Neural crest cell (in vitro differentiated cells): ENCODE measurements around the gene COL4A6. TPM values are rescaled to one million over a fixed set of nuclear protein-coding genes. Genes with fewer than 3 reads are reported as not detected.

Experiments used
- DNase-seq: peaks from one replicate; pipeline ENCODE4 v3.0.0; 2021; ENCODE audit warnings: low read depth, mixed read lengths, low spot score
- H3K27ac Mint-ChIP-seq: one replicate; pipeline ENCODE4 v1.8.0; 2021; ENCODE audit warnings: mild to moderate bottlenecking, mixed read lengths; ENCODE audit not compliant: unreplicated experiment
- H3K27me3 Mint-ChIP-seq: 2 replicates; pipeline ENCODE4 v1.8.0; 2021; ENCODE audit warnings: low read depth, mild to moderate bottlenecking, mixed read lengths
- H3K36me3 Mint-ChIP-seq: 2 replicates; pipeline ENCODE4 v1.8.0; 2021; ENCODE audit warnings: low read depth, mild to moderate bottlenecking, mixed read lengths
- H3K4me1 Mint-ChIP-seq: 2 replicates; pipeline ENCODE4 v1.8.0; 2021; ENCODE audit warnings: mixed read lengths
- H3K4me3 Mint-ChIP-seq: one replicate; pipeline ENCODE4 v1.8.0; 2021; ENCODE audit warnings: mild to moderate bottlenecking, mixed read lengths
- H3K9me3 Mint-ChIP-seq: 2 replicates; pipeline ENCODE4 v1.8.0; 2021; ENCODE audit warnings: mixed read lengths
- CTCF ChIP-seq: fragments of 200-600 bp; sonication (generic); conservative IDR thresholded peaks from 2 replicates; pipeline ENCODE4 v1.5.0; 2021; ENCODE audit warnings: antibody characterized with exemption, mild to moderate bottlenecking
- total RNA-seq: library from RNA; stranded (reverse); gene quantifications from 2 replicates; pipeline ENCODE4 v1.2.1, GENCODE V29; 2021

Gene COL4A6
- total RNA-seq, 1 donor from 2014 or later, result 22.6 TPM

DNA sequence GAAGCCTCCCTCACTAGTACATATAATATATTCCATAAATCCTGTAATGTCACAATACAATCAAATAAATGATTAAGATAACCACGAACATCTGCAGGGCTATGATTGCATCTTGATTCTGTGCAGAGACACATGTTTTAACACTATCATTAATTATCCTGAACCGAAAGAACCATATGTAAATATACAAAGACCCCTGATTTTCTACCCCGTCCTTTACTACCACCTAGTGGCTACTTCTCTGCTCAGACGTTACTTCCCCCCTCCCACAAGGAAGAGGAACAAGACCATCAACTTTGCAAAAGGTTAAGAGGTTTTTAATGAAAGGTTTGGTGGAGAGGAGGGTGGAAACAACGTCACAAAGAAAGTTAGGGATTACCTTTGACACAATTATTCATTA is 134.0 kb downstream of the COL4A6 start:
- H3K36me3 Mint-ChIP-seq, result no peaks in the 10 kb centered on the region
- no peak overlapping the region for H3K4me3 Mint-ChIP-seq
- DNase-seq, result no peak
- no peaks in the 10 kb centered on the region for H3K9me3 Mint-ChIP-seq
- no peak overlapping the region for H3K27ac Mint-ChIP-seq
- H3K27me3 Mint-ChIP-seq, result no peaks in the 10 kb centered on the region
- peak; percentile 60 for TF ChIP-seq CTCF
- H3K4me1 Mint-ChIP-seq, result peaks cover 11% of the 10 kb centered on the region

GRCh38 chrX:108303682-108304081 is 134.5 kb downstream of the COL4A6 start:
- Mint-ChIP-seq H3K4me3 (no peak overlapping the region), H3K27ac (no peak overlapping the region), H3K27me3 (no peaks in the 10 kb centered on the region), H3K36me3 (no peaks in the 10 kb centered on the region), H3K9me3 (no peaks in the 10 kb centered on the region), H3K4me1 (peaks cover 16% of the 10 kb centered on the region)
- TF ChIP-seq CTCF, result no peak
- DNase-seq, result no peak

DNA sequence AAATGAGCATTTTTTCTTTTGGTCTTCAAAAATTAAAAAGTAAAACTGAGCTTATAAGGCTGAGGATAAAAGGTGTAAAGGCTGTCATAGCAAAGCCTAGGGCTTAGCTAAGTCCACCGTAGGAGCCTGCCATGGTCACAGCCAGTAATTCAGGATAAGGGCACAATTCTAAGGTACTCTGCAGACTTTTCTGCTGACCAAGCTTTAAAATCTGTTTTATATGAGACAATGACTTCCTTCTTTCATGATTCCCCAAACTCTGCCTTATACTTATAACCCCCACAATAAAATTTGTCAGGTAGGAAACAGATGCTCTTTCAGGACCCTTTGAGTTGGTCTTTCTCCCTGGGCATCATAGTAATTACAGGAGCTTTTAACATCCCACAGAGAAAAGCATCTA is 138.5 kb downstream of the COL4A6 start:
- no peak overlapping the region for H3K4me3 Mint-ChIP-seq
- peaks cover 3% of the 10 kb centered on the region for H3K36me3 Mint-ChIP-seq
- no peak overlapping the region for H3K27ac Mint-ChIP-seq
- peaks cover 25% of the 10 kb centered on the region for H3K4me1 Mint-ChIP-seq
- DNase-seq, result no peak
- TF ChIP-seq CTCF, result no peak
- H3K9me3 Mint-ChIP-seq, result peaks cover 6% of the 10 kb centered on the region
- no peaks in the 10 kb centered on the region for H3K27me3 Mint-ChIP-seq

GRCh38 chrX:108299101-108299591 is 139.1 kb downstream of the COL4A6 start:
- Mint-ChIP-seq H3K27me3 (no peaks in the 10 kb centered on the region), H3K36me3 (peaks cover 3% of the 10 kb centered on the region), H3K4me1 (peaks cover 25% of the 10 kb centered on the region), H3K27ac (peak overlapping the region; percentile 55), H3K9me3 (peaks cover 6% of the 10 kb centered on the region), H3K4me3 (peak overlapping the region; percentile 21)
- DNase-seq, result no peak
- no peak for TF ChIP-seq CTCF

DNA sequence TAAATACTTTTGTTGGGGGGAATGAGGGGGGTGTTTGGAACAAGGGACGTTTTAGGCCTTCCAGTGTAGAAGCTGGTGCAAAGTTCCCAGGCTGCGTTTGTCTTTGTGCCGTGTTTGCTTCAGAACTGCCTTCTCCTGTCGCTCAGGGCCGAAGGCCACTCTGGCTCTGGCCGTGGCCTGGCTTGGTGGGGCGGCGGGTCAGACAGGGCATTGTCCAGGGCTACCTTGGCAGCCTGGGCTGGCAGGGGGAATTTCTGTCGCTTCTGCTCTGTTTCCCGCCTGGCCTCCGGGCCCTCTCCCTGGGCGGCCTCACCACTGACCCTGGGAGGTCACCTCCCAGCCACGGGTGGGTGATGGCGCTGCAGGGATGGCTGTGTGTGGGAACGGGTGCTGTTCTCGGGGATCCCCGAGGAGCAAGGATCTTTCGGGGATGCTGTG is 140.0 kb downstream of the COL4A6 start:
- no peaks in the 10 kb centered on the region for H3K27me3 Mint-ChIP-seq
- no peak for DNase-seq
- peaks cover 25% of the 10 kb centered on the region for H3K4me1 Mint-ChIP-seq
- H3K36me3 Mint-ChIP-seq, result peaks cover 3% of the 10 kb centered on the region
- H3K9me3 Mint-ChIP-seq, result peaks cover 6% of the 10 kb centered on the region
- H3K27ac Mint-ChIP-seq, result no peak overlapping the region
- no peak for TF ChIP-seq CTCF
- H3K4me3 Mint-ChIP-seq, result no peak overlapping the region
